Measurements from ENCODE around the gene KLHDC1. TPM values are rescaled to one million over a fixed set of nuclear protein-coding genes. Genes with fewer than 3 reads are reported as not detected.
A peak's percentile ranks its signal among the peaks of the same experiment; 100 is the strongest.
"Not testable (repeated sequence)": the region's sequence is repeated elsewhere in the genome, so short reads cannot be mapped to it uniquely, and the experiment has no call there.

KLHDC1 gene
- total and polyA plus RNA-seq, 9 of the 15 experiments (the other 6 are each of a cell fraction or from before 2014, with no cell fraction given) = 0.08 to 0.41 (median 0.18) TPM

- H3K9ac ChIP-seq (ENCODE audit: insufficient read depth in 1 of 2, low read depth in 2 of 2, low read length in 2 of 2); H3K4me3 ChIP-seq; H3K79me2 ChIP-seq (ENCODE audit: control insufficient read depth, insufficient read depth, low read length); H3K27ac ChIP-seq (ENCODE audit: extremely low read depth, low read depth, low read length); DNase-seq (ENCODE audit: extremely low read depth in 1 of 4, low spot score in 3 of 4); FAIRE-seq; H3K9me1 ChIP-seq (ENCODE audit: control insufficient read depth, insufficient read depth, low read length); H2AFZ ChIP-seq (ENCODE audit: low read depth, low read length); intact Hi-C loops (cut with micrococcal nuclease); in situ Hi-C loops (cut with MboI); H3K27me3 ChIP-seq (ENCODE audit: control insufficient read depth in 2 of 2, insufficient read depth in 2 of 2, low read length in 2 of 2); ATAC-seq; BruUV-seq (replicated peaks); H3K9me3 ChIP-seq (replicated peaks; ENCODE audit: control insufficient read depth, insufficient read depth, low read depth, low read length); H3K36me3 ChIP-seq (ENCODE audit: control insufficient read depth, insufficient read depth, low read length); CTCF ChIA-PET (ENCODE audit: low intra/inter-chr PET ratio); H4K20me1 ChIP-seq (replicated peaks; ENCODE audit: control insufficient read depth, insufficient read depth, low read length); H3K4me2 ChIP-seq (ENCODE audit: insufficient read depth, low read length); H3K4me1 ChIP-seq (replicated peaks in 1 of 2; ENCODE audit: control insufficient read depth in 2 of 2, insufficient read depth in 2 of 2, low read length in 2 of 2): not testable (repeated sequence)
- WGBS (ENCODE audit: insufficient coverage, low coverage, missing lambda C conversion rate) = 50% methylated on average over 3 of the region's 4 CpGs
- 0 out of 2 replicates have a peak, but pooled peaks have one; percentile 13 for TF ChIP-seq CEBPB (tag; IDR thresholded peaks at IDR 0.05)
- POLR2A ChIA-PET = interaction anchor here (1.0 kb wide), 1 partner anchor 11 kb away, joined by 3 read pairs; the partner anchor contains the start of gene KLHDC1
These were observed 11.6 kb downstream of the KLHDC1 start for GRCh38 chr14:49704471-49704870.

- H4K20me1 ChIP-seq (replicated peaks; ENCODE audit: control insufficient read depth, insufficient read depth, low read length); H3K27me3 ChIP-seq (ENCODE audit: control insufficient read depth in 2 of 2, insufficient read depth in 2 of 2, low read length in 2 of 2); H3K9me3 ChIP-seq (replicated peaks; ENCODE audit: control insufficient read depth, insufficient read depth, low read depth, low read length); H3K36me3 ChIP-seq (ENCODE audit: control insufficient read depth, insufficient read depth, low read length); H3K4me1 ChIP-seq (replicated peaks in 1 of 2; ENCODE audit: control insufficient read depth in 2 of 2, insufficient read depth in 2 of 2, low read length in 2 of 2); in situ Hi-C loops (cut with MboI); intact Hi-C loops (cut with micrococcal nuclease); H3K4me3 ChIP-seq; H3K79me2 ChIP-seq (ENCODE audit: control insufficient read depth, insufficient read depth, low read length); ATAC-seq; CTCF ChIA-PET (ENCODE audit: low intra/inter-chr PET ratio); FAIRE-seq; BruUV-seq (replicated peaks); H3K9me1 ChIP-seq (ENCODE audit: control insufficient read depth, insufficient read depth, low read length); H2AFZ ChIP-seq (ENCODE audit: low read depth, low read length); DNase-seq (ENCODE audit: extremely low read depth in 1 of 4, low spot score in 3 of 4); H3K27ac ChIP-seq (ENCODE audit: extremely low read depth, low read depth, low read length); H3K9ac ChIP-seq (ENCODE audit: insufficient read depth in 1 of 2, low read depth in 2 of 2, low read length in 2 of 2); POLR2A ChIA-PET; H3K4me2 ChIP-seq (ENCODE audit: insufficient read depth, low read length): not testable (repeated sequence)
- WGBS (ENCODE audit: insufficient coverage, low coverage, missing lambda C conversion rate) = 53% methylated on average over 4 of the region's 11 CpGs
These were observed 18.1 kb downstream of the KLHDC1 start for GRCh38 chr14:49710993-49711392.

Measured in K562 (cell line).